H1 (cell line): ENCODE results near the gene C6orf163. TPM values are rescaled to one million over a fixed set of nuclear protein-coding genes. Genes with fewer than 3 reads are reported as not detected.

Source experiments
- CTCF ChIA-PET: fragments of 300-600 bp; sonication (Branson Sonifier 250); formaldehyde crosslinking; loops from one replicate; lab custom pipeline; 2021; ENCODE audit not compliant: partially characterized antibody; lab: Charles Lee
- POLR2A ChIA-PET: fragments of 300-600 bp; sonication (Branson Sonifier 250); formaldehyde crosslinking; loops from one replicate; lab custom pipeline; 2021; ENCODE audit warnings: inconsistent platforms; ENCODE audit not compliant: partially characterized antibody; lab: Charles Lee
- DNase-seq, 2 experiments: peaks; one replicate each; pipeline versions ENCODE4 v3.0.0 to v3.0.0-alpha.2; 2010 to 2022; ENCODE audit warnings: low spot score in 2 of 2, low read depth in 1 of 2, mixed read lengths in 1 of 2
- FAIRE-seq: peaks from 2 replicates; lab custom pipeline; 2011; peaks lifted over from hg19 to GRCh38; lab: Jason Lieb, UNC
- H2AFZ ChIP-seq: 2 replicates; pipeline ENCODE4 v1.8.1; 2012; ENCODE audit warnings: low read length, inconsistent platforms
- H2AK5ac ChIP-seq: 2 replicates; pipeline ENCODE4 v1.6.1; 2013; ENCODE audit warnings: low read depth, low read length
- H2BK120ac ChIP-seq: replicated peaks from 2 replicates; pipeline ENCODE3; 2013; ENCODE audit warnings: low read depth, low read length, inconsistent platforms
- H2BK12ac ChIP-seq: 2 replicates; pipeline ENCODE4 v1.6.1; 2013; ENCODE audit warnings: low read depth, low read length
- H2BK15ac ChIP-seq: 2 replicates; pipeline ENCODE4 v1.6.1; 2013; ENCODE audit warnings: low read length
- H2BK20ac ChIP-seq: 2 replicates; pipeline ENCODE4 v1.6.1; 2013; ENCODE audit warnings: low read length
- H2BK5ac ChIP-seq: 2 replicates; pipeline ENCODE4 v1.6.1; 2013; ENCODE audit warnings: low read depth, low read length
- H3K14ac ChIP-seq: 2 replicates; pipeline ENCODE4 v1.6.1; 2013; ENCODE audit warnings: inconsistent platforms; ENCODE audit not compliant: insufficient read length
- H3K18ac ChIP-seq: 2 replicates; pipeline ENCODE4 v1.6.1; 2013; ENCODE audit warnings: low read length; ENCODE audit errors: extremely low read depth
- H3K23ac ChIP-seq: 2 replicates; pipeline ENCODE4 v1.6.1; 2013; ENCODE audit warnings: inconsistent platforms; ENCODE audit not compliant: insufficient read length
- H3K23me2 ChIP-seq: 2 replicates; pipeline ENCODE4 v1.6.1; 2013; ENCODE audit warnings: low read depth, low read length
- H3K27ac ChIP-seq: 2 replicates; pipeline ENCODE4 v1.6.1; 2011; ENCODE audit warnings: low read depth, low read length, inconsistent platforms
- H3K27me3 ChIP-seq, 4 experiments: replicated peaks in 1 of 4; 1 replicate in 1 of 4; 2 replicates in 3 of 4; pipeline versions ENCODE4 v1.6.1 to v1.8.1; 2011 to 2013; ENCODE audit warnings: low read length in 3 of 4, mild to moderate bottlenecking in 3 of 4, inconsistent platforms in 2 of 4, mixed read lengths in 2 of 4, moderate library complexity in 1 of 4; ENCODE audit not compliant: control insufficient read depth in 3 of 4, insufficient read depth in 3 of 4; ENCODE audit errors: extremely low read depth in 1 of 4
- H3K36me3 ChIP-seq, 4 experiments: 2 replicates each; pipeline versions ENCODE4 v1.6.1 to v1.8.1; 2011 to 2013; ENCODE audit warnings: mild to moderate bottlenecking in 4 of 4, low read length in 3 of 4, moderate library complexity in 2 of 4, control low read depth in 1 of 4, inconsistent platforms in 1 of 4; ENCODE audit not compliant: insufficient read depth in 4 of 4, control insufficient read depth in 2 of 4
- H3K4ac ChIP-seq: replicated peaks from 2 replicates; pipeline ENCODE3; 2013; ENCODE audit warnings: low read length, low read depth, mixed read lengths, inconsistent platforms; ENCODE audit not compliant: insufficient read length
- H3K4me1 ChIP-seq, 4 experiments: replicated peaks in 1 of 4; 1 replicate in 1 of 4; 2 replicates in 3 of 4; pipeline versions ENCODE4 v1.6.1 to v1.8.1; 2011 to 2013; ENCODE audit warnings: low read length in 3 of 4, inconsistent platforms in 2 of 4, mixed read lengths in 1 of 4; ENCODE audit not compliant: insufficient read depth in 4 of 4, control insufficient read depth in 3 of 4
- H3K4me2 ChIP-seq, 2 experiments: 2 replicates each; pipeline versions ENCODE4 v1.6.1 to v1.8.1; 2011 to 2013; ENCODE audit warnings: low read depth in 2 of 2, low read length in 2 of 2, control low read depth in 1 of 2, inconsistent platforms in 1 of 2, mild to moderate bottlenecking in 1 of 2; ENCODE audit not compliant: insufficient read depth in 1 of 2
- H3K4me3 ChIP-seq, 4 experiments: fragments of 200-600, 300-600 bp in 1 of 4; sonication (generic), shearing (Covaris generic), sonication (Bioruptor Twin) in 1 of 4; 2 replicates each; pipeline versions ENCODE4 v1.5.1 to v1.8.1; 2011 to 2016; ENCODE audit warnings: low read length in 4 of 4, low read depth in 3 of 4, control low read depth in 2 of 4, inconsistent platforms in 2 of 4, mild to moderate bottlenecking in 2 of 4, mixed read lengths in 1 of 4, moderate library complexity in 1 of 4; ENCODE audit not compliant: insufficient read depth in 2 of 4; ENCODE audit errors: extremely low read depth in 1 of 4
- H3K56ac ChIP-seq: replicated peaks from 2 replicates; pipeline ENCODE3; 2013; ENCODE audit warnings: low read depth, mild to moderate bottlenecking, mixed read lengths, low read length, inconsistent platforms; ENCODE audit not compliant: insufficient read length
- H3K79me1 ChIP-seq: 2 replicates; pipeline ENCODE4 v1.6.1; 2013; ENCODE audit warnings: low read depth, low read length, control low read depth
- H3K79me2 ChIP-seq, 2 experiments: 2 replicates each; pipeline versions ENCODE4 v1.6.1 to v1.8.1; 2012 to 2013; ENCODE audit warnings: low read length in 2 of 2, mild to moderate bottlenecking in 2 of 2, inconsistent platforms in 1 of 2; ENCODE audit not compliant: insufficient read depth in 2 of 2, control insufficient read depth in 1 of 2
- H3K9ac ChIP-seq, 4 experiments: replicated peaks in 1 of 4; 1 replicate in 1 of 4; 2 replicates in 3 of 4; pipeline versions ENCODE4 v1.6.1 to v1.8.1; 2011 to 2013; ENCODE audit warnings: low read depth in 3 of 4, low read length in 3 of 4, control low read depth in 2 of 4, mild to moderate bottlenecking in 2 of 4, moderate library complexity in 2 of 4, inconsistent platforms in 1 of 4; ENCODE audit errors: extremely low read depth in 1 of 4
- H3K9me3 ChIP-seq, 2 experiments: 2 replicates each; pipeline versions ENCODE4 v1.6.1 to v1.8.1; 2012 to 2013; ENCODE audit warnings: mild to moderate bottlenecking in 2 of 2, moderate library complexity in 2 of 2, control low read depth in 1 of 2, inconsistent platforms in 1 of 2, low read depth in 1 of 2, low read length in 1 of 2, mixed read lengths in 1 of 2; ENCODE audit not compliant: insufficient read depth in 2 of 2
- H4K20me1 ChIP-seq, 2 experiments: replicated peaks in 1 of 2; 2 replicates each; pipeline versions ENCODE3 to v1.8.1; 2011 to 2013; ENCODE audit warnings: inconsistent platforms in 2 of 2, low read length in 2 of 2, mild to moderate bottlenecking in 1 of 2; ENCODE audit not compliant: insufficient read depth in 2 of 2, control insufficient read depth in 1 of 2
- H4K5ac ChIP-seq: 2 replicates; pipeline ENCODE4 v1.6.1; 2013; ENCODE audit warnings: low read length, low read depth, mixed read lengths, inconsistent platforms; ENCODE audit not compliant: insufficient read length
- H4K8ac ChIP-seq: 2 replicates; pipeline ENCODE4 v1.8.0; 2013; ENCODE audit warnings: mild to moderate bottlenecking, moderate library complexity, low read length, inconsistent platforms; ENCODE audit not compliant: insufficient read depth; ENCODE audit errors: extremely low read depth
- H4K91ac ChIP-seq: replicated peaks from 2 replicates; pipeline ENCODE3; 2013; ENCODE audit warnings: low read length, mixed read lengths, inconsistent platforms; ENCODE audit not compliant: insufficient read length
- EP300 ChIP-seq, 2 experiments: IDR thresholded peaks; 1 replicate in 1 of 2; 2 replicates in 1 of 2; pipeline ENCODE4 v1.6.1; 2011 to 2012; ENCODE audit warnings: low read depth in 2 of 2, low read length in 2 of 2, mild to moderate bottlenecking in 2 of 2, borderline replicate concordance in 1 of 2, inconsistent platforms in 1 of 2, moderate library complexity in 1 of 2
- GABPA ChIP-seq: IDR thresholded peaks from 2 replicates; pipeline ENCODE4 v1.6.1; 2011; ENCODE audit warnings: mild to moderate bottlenecking, low read length, moderate library complexity, borderline replicate concordance; ENCODE audit not compliant: insufficient read depth
- RBBP5 ChIP-seq: IDR thresholded peaks from 2 replicates; pipeline ENCODE4 v1.7.1; 2012; ENCODE audit warnings: low read depth, mild to moderate bottlenecking, inconsistent platforms, low read length, moderate library complexity, borderline replicate concordance
- RNF2 ChIP-seq: fragments of 200-900, 300-1000 bp; sonication (generic); IDR thresholded peaks from 2 replicates; pipeline ENCODE4 v1.7.1; 2016; ENCODE audit warnings: borderline replicate concordance, low read depth, mild to moderate bottlenecking, antibody characterized with exemption, low read length; ENCODE audit not compliant: poor library complexity, severe bottlenecking; ENCODE audit errors: missing control alignments
- SIX5 ChIP-seq: IDR thresholded peaks from 2 replicates; pipeline ENCODE4 v1.6.1; 2011; ENCODE audit warnings: mild to moderate bottlenecking, low read depth, low read length
- SP1 ChIP-seq: IDR thresholded peaks from 2 replicates; pipeline ENCODE4 v1.6.1; 2011; ENCODE audit warnings: low read depth, low read length
- SP4 ChIP-seq: IDR thresholded peaks from 2 replicates; pipeline ENCODE4 v1.6.1; 2012; ENCODE audit warnings: low read length, inconsistent platforms
- TAF1 ChIP-seq: IDR thresholded peaks from 2 replicates; pipeline ENCODE4 v1.6.1; 2011; ENCODE audit warnings: mild to moderate bottlenecking, low read depth, low read length
- TEAD4 ChIP-seq: IDR thresholded peaks from 2 replicates; pipeline ENCODE4 v1.6.1; 2012; ENCODE audit warnings: low read depth, low read length, inconsistent platforms, mixed read lengths
- WGBS, 2 experiments: shearing (Covaris generic) in 1 of 2; methylation state at CpG; one replicate each; pipeline versions ENCODE4 v1.1.6 to v1.1.7; 2013 to 2015; ENCODE audit warnings: low lambda C conversion rate in 2 of 2, mixed read lengths in 2 of 2, inconsistent platforms in 1 of 2, low coverage in 1 of 2, missing lambda C conversion rate in 1 of 2; ENCODE audit not compliant: insufficient replicate concordance in 2 of 2, insufficient coverage in 1 of 2, insufficient read length in 1 of 2; ENCODE audit errors: extremely low coverage in 1 of 2, missing lambda C conversion rate in 1 of 2; 5-methylcytosine and 5-hydroxymethylcytosine counted together
- long read RNA-seq, 2 experiments: library from RNA in 1 of 2; library from capped mRNA in 1 of 2; stranded (forward); transcript quantifications; one replicate each; pipeline ENCODE4 v2.0.0, GENCODE V29; 2021; ENCODE audit warnings: inconsistent platforms in 1 of 2
- polyA minus RNA-seq, 3 experiments: library from RNA; depleted of rRNA, polyadenylated mRNA; stranded (reverse); fragments of >200 nt; gene quantifications; 1 replicate in 2 of 3; 2 replicates in 1 of 3; pipeline ENCODE4 v1.2.3, GENCODE V29; 2011
- polyA plus RNA-seq, 7 experiments: library from polyadenylated mRNA; depleted of rRNA in 3 of 7; stranded (reverse) in 5 of 7; unstranded in 2 of 7; fragments of >200 nt in 5 of 7; fragments of 200-250 nt in 2 of 7; gene quantifications; 1 replicate in 5 of 7; 2 replicates in 1 of 7; 4 replicates in 1 of 7; pipeline versions ENCODE4 v1.2.1 to v1.2.3, GENCODE V29; 2011 to 2013; ENCODE audit warnings: missing spikeins in 2 of 7, mixed read lengths in 2 of 7
- total RNA-seq: library from RNA; stranded (reverse); fragmentation: NEBNext Ultra II Directional; extraction: Animal tissue kit (Norgen Biotek cat#: 25700); gene quantifications from 2 replicates; pipeline ENCODE4 v1.2.1, GENCODE V29; 2021
- TF ChIP-seq, protein P1 (sequence below): IDR thresholded peaks from 2 replicates; pipeline ENCODE4 v1.6.1; 2012; ENCODE audit warnings: inconsistent platforms
- TF ChIP-seq, protein P2 (sequence below): IDR thresholded peaks from 2 replicates; pipeline ENCODE4 v1.6.1; 2011; ENCODE audit warnings: low read length, improper control_type of control experiment

C6orf163 gene
- total RNA-seq (0.90 and 1.5 TPM in 2 replicates), polyA plus RNA-seq (2011; rRNA removed) (0.35 and 0.36 TPM in 2 replicates), polyA minus RNA-seq (2011; rRNA and poly(A)+ RNA removed) (1.6 and 2.0 TPM in 2 replicates)
- polyA plus RNA-seq (2011; cell fraction: cytosol; rRNA removed): 1.1 TPM
- 1.3 TPM for polyA plus RNA-seq (2011; cell fraction: nucleus; rRNA removed)
- 1.1 to 1.9 TPM (median 1.6 TPM) in 4 replicates for polyA plus RNA-seq (2012, experiment 1 of 2)
- polyA plus RNA-seq (2012, experiment 2 of 2): not detected
- 1.3 TPM for polyA plus RNA-seq (2013, experiment 1 of 2)
- 1.1 TPM for polyA plus RNA-seq (2013, experiment 2 of 2)
- polyA minus RNA-seq (2011; cell fraction: cytosol; rRNA and poly(A)+ RNA removed): 1.4 TPM
- polyA minus RNA-seq (2011; cell fraction: nucleus; rRNA and poly(A)+ RNA removed): 7.8 TPM
- long read RNA-seq, experiment 1: 0 reads
- long read RNA-seq, experiment 2: 0 reads

- Histone ChIP-seq H4K8ac (no peak within 1 kb of the TSS), H3K4me3 (no peak within 1 kb of the TSS), H2BK15ac (no peak within 1 kb of the TSS), H2AFZ (no peak within 1 kb of the TSS), H3K56ac (no peak within 1 kb of the TSS), H3K4ac (no peak within 1 kb of the TSS), H4K5ac (no peak within 1 kb of the TSS), H3K36me3 (no peaks in the 10 kb centered on the region), H4K91ac (no peak within 1 kb of the TSS), H3K4me1 (no peaks in the 10 kb centered on the region), H2AK5ac (no peak within 1 kb of the TSS), H3K9me3 (no peaks in the 10 kb centered on the region), H2BK12ac (no peak within 1 kb of the TSS), H3K14ac (no peak within 1 kb of the TSS), H2BK20ac (no peak within 1 kb of the TSS), H3K23me2 (no peaks in the 10 kb centered on the region), H2BK120ac (no peak within 1 kb of the TSS), H3K79me1 (no peaks in the 10 kb centered on the region), H3K79me2 (no peaks in the 10 kb centered on the region), H3K18ac (no peak within 1 kb of the TSS), H3K27ac (no peak within 1 kb of the TSS), H4K20me1 (no peaks in the 10 kb centered on the region), H3K4me2 (no peak within 1 kb of the TSS), H3K23ac (no peak within 1 kb of the TSS), H3K27me3 (no peaks in the 10 kb centered on the region), H2BK5ac (no peak within 1 kb of the TSS), H3K9ac (no peak within 1 kb of the TSS)
- CTCF ChIA-PET: interaction anchor here (1.1 to 1.6 kb wide), 4 partner anchors 10 to 49 kb away, joined by 3 to 7 read pairs (median 3); no protein-coding TSS in a partner anchor
- no peak for DNase-seq
- FAIRE-seq: no peak
- 82% methylated on average over 2 of the region's 2 CpGs; no CpG with 5 or more reads in 1 of the 2 experiments for WGBS, 2 experiments
- POLR2A ChIA-PET: no interaction called here
- TF ChIP-seq RBBP5 (no peak), SIX5 (no peak), GABPA (no peak), TEAD4 (no peak), RNF2 (no peak), EP300 (IDR thresholded peaks at IDR 0.05; ENCODE audit: borderline replicate concordance in 1 of 2, low read depth in 2 of 2, low read length in 2 of 2) (no peak), SP4 (no peak), TAF1 (no peak), SP1 (no peak)
- TF ChIP-seq, protein P1, sequence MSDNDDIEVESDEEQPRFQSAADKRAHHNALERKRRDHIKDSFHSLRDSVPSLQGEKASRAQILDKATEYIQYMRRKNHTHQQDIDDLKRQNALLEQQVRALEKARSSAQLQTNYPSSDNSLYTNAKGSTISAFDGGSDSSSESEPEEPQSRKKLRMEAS: no peak
- TF ChIP-seq, protein P2, sequence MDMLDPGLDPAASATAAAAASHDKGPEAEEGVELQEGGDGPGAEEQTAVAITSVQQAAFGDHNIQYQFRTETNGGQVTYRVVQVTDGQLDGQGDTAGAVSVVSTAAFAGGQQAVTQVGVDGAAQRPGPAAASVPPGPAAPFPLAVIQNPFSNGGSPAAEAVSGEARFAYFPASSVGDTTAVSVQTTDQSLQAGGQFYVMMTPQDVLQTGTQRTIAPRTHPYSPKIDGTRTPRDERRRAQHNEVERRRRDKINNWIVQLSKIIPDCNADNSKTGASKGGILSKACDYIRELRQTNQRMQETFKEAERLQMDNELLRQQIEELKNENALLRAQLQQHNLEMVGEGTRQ: no peak
These were observed at the start of gene C6orf163 for GRCh38 chr6:87344731-87345130. Gene C6orf163 (plus strand): TSS chr6:87344813. CDS start chr6:87345100, 287 bp downstream.
